Dermis microvascular lymphatic vessel endothelial cell (primary cell): Measurements from ENCODE around the gene UROD. TPM values are rescaled to one million over a fixed set of nuclear protein-coding genes. Genes with fewer than 3 reads are reported as not detected.
"Not testable (repeated sequence)": the region's sequence is repeated elsewhere in the genome, so short reads cannot be mapped to it uniquely, and the experiment has no call there.

Source experiments
- DNase-seq, 2 donors: peaks; one replicate each; pipeline versions ENCODE4 v3.0.0 to v3.0.0-alpha.2; 2010; ENCODE audit warnings: low read depth in 2 of 2
- total RNA-seq: library from RNA; depleted of rRNA; stranded (reverse); fragments of >200 nt; gene quantifications from 2 replicates; pipeline ENCODE4 v1.2.1, GENCODE V29; 2014

Gene UROD
- total RNA-seq, 1 donor from 2014 or later, result 281 TPM

DNA sequence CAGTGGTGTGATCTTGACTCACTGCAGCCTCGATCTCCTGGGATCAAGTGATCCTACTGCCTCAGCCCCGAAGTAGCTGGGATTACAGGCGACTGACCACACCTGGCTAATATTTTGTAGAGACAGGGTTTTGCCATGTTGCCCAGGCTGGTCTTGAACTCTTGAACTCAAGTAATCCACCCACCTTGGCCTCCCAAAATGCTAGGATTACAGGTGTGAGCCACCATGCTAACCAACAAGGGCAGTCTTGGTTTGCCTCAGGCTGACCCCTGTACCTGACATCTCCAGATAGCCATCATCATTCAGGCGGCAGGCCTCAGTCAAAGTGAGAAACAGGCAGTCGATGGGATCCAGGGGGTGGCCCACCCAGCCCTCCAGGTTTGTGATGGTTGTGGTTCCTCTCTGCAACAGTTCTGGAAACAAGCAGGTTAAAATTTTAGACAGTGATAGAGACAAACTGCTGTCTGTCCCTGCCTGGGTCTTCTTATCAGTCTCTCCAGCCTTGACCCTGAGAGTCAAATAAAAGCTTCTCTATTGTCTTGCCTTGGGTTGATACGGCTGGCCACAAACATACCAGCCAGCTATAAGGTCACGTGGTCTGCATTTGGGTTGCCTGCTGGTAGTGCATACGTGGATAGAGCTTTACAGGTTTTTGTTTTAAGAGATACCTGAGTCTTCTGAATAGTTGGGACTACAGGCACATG lies 26.8 kb downstream of the UROD start:
- no peak for DNase-seq

DNA sequence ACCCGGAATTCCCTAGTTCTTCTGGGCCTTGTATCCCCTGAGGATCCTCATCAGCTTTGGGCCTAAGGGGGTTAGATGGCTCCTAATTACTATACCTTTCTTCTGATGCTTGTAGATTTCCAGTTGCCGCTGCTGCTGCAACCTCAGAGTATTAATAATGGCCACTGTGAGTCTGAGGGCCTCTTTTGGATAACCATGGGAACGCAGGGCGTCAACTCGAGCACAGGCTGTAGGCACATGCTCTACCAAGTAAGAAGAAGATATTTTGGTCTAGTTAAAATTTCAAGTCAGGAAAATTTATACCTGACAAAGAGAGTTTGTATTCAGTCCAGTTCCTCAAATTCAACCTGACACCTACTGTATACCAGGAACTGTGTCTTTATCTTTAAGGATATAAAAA lies 28.2 kb downstream of the UROD start:
- no peak for DNase-seq

DNA sequence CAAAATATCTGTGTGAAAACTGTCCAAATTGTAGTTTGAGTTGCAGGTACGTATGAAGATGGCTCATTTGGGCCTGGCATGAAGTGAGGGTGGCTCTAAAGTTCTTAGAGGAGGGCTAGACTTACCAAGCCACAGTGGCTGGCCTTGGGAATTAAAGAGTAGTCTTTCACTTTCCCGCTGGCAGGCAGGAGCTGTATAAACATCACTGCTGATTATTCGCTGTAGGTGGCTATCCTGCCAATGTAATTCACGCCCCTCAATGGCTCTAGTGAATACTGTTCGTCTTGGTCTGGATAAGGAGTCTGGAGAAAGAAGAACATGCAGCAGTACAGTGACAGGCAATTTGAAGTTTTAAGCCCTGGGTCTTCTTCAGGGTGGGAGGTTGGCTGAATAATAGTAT lies 31.0 kb downstream of the UROD start:
- DNase-seq, result no peak

DNA sequence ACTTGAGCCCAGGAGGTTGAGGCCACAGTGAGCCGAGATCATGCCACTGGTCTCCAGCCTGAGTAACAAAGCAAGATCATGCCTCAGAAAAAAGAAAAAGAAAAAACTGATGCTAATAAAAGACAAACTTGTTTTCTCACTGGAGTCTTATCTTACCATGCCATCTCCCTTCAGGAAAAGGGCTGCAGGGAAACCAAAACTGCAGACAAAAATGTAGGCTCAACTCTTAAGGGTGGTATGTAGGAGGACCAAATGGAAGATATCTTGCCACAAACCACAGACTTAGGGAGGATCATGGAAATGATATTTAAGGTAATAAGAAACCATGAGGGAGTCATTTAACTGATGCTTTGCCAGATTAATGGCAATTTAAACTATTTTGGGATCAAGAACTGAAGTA lies 32.9 kb downstream of the UROD start:
- DNase-seq, result no peak

DNA sequence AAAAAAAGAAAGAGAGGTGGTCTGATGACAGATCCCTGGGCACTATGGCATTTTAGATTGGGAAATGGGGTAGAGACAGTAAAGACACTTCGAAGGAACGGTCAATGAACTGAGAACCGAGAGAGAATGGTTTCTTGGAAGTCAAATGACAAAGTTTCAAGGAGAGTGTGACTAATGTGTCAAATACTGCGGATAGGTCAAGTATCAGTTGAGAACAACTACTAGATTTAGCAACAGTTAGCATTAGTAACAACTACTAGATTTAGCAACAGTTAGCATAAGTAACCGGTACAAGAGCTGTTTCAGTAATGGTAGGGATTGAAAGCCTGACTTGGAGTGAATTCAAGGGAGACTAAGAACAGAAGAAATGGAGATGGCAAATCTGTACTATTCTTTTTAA lies 35.0 kb downstream of the UROD start:
- no peak for DNase-seq

DNA sequence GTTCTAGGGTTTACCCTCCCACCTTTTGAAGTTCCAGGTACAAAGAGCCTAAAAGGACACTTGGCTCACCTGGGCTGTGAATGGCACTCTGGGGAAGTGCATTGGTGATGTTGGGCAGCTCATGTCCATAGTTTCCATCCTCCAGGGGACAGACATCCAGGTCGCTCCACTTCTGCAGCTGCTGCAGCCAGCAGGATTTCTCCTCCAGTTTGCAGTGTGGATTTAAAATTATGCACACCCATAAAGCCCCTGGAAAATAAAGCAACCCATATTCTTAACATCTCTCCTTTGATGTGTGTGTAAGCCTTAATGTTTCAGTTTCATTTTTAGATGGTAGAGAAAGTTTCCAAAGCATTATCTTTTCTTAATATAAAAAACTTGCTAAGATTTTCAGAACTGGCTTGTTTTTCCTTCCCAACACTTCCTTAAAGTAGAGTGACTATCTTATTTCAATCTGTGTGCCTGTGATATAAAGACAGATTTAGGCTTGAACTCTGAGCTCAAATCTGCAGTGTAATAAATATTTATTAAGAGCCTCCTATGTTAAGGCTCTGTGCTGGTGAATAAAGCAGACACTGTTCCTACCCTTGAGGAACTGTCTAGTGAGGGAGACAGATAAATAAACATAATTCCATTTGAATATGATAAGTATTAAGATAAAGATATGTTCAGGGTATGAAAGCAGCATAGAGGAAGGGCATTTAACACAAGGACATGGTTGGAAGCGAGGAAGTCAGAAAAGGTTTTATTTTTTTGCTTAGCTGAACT lies 39.1 kb downstream of the UROD start:
- no peak for DNase-seq

DNA sequence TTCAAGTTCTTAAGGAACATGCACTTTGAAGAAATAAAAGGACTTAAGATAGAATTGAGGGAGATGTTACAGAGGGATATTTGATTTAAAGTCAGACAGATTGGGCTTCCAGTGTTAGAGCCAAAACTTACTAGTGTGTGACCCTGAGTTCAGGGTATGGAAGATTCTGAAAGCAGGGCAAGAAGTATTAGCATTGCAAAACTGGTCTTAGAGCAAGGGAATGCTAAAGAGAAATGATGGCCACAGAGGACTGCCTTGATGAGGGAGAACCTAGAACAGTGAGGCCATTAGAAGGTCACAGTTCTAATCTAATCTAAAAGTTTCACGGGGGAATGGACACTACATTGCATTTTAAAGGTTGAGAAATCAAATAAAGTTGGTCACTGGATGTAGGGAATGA lies 45.5 kb downstream of the UROD start:
- DNase-seq, result no peak

DNA sequence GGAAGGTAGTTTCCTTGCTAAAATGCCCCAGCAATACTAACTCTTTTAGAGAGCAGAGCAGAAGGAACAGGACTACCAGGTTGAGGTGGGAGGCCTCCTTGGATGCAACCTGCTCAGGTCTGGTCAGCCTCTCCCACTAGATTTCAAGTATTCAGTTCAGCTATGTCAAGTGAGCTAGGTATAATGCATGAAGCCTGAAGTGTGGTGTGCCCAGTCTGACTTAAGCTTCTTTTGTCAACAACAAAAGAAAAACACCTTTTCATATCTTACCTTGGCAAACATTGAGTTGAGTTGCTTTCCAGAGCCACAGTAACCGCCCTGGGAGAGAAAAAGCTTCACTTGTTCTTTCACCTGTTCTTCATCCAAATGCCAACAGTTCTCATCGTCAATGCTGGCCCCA lies 47.8 kb downstream of the UROD start:
- no peak for DNase-seq

DNA sequence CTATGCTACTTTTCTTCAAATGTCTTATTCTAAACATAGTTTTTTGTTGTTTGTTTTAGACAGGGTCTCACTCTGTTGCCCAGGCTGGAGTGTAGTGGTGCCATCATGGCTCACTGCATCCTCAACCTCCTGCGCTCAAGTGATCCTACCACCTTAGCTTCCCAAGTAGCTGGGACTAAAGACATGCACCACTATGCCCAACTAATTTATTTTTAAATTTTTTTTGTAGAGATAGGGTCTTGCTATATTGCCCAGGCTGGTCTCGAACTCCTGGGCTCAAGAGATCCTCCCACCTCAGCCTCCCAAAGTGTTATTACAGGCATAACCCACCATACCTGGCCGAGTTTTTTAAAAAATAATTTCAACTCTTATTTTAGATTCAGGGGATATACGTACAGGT lies 50.4 kb downstream of the UROD start:
- not testable (repeated sequence) for DNase-seq

DNA sequence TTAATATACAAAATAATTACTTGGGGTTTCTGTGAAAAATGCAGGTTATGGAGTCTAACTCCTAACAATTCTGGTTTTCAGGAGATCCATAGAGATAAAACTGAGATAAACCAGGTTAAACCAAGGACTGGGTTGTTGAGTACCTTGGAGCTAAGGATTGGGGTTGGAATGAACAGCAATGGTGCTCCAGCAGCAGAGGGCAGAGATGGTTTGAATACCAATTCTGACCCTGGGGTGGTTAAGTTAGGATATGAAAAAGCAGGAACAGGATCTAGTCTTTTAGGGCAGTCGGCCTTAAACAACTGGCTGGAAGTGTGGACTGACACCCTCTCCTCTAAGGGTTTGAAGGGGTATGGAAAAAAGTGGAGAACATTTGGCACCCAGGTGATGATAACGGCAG lies 53.0 kb downstream of the UROD start:
- DNase-seq, result no peak

Other genes with a start within 250 kb of the UROD start
- 1,311 and 1,360 TPM in 2 replicates for gene RPS8, start 236.7 kb upstream of the UROD start, total RNA-seq
- under 0.01 TPM in 1 of 2 replicates, not detected in the other for gene BEST4, start 224.1 kb upstream of the UROD start, total RNA-seq
- 11.7 and 14.9 TPM in 2 replicates for gene PLK3, start 211.9 kb upstream of the UROD start, total RNA-seq
- gene DYNLT4, start 204.9 kb upstream of the UROD start, total RNA-seq, result 0.13 and 0.25 TPM in 2 replicates
- 3.3 and 6.2 TPM in 2 replicates for gene BTBD19, start 203.7 kb upstream of the UROD start, total RNA-seq
- under 0.01 TPM in 2 replicates for gene PTCH2, start 169.0 kb upstream of the UROD start, total RNA-seq
- gene EIF2B3, start 25.7 kb upstream of the UROD start, total RNA-seq, result 11.6 and 19.0 TPM in 2 replicates
- gene HECTD3, start 930 bp upstream of the UROD start, total RNA-seq, result 18.5 and 22.9 TPM in 2 replicates
- 3.7 and 14.7 TPM in 2 replicates for gene ZSWIM5, start 194.4 kb downstream of the UROD start, total RNA-seq